HepG2 (cell line): ENCODE measurements around the gene GPN2. TPM values are rescaled to one million over a fixed set of nuclear protein-coding genes. Genes with fewer than 3 reads are reported as not detected.

Experiments
- AGO2 ChIP-seq: fragments of 200-400 bp; formaldehyde crosslinking; optimal IDR thresholded peaks from 2 replicates; pipeline ENCODE3; 2017; ENCODE audit warnings: mild to moderate bottlenecking, low read depth, low read length, moderate library complexity
- ARNTL ChIP-seq: sonication (generic); formaldehyde crosslinking; IDR thresholded peaks from 2 replicates; pipeline ENCODE4 v1.4.0; 2020; ENCODE audit warnings: mild to moderate bottlenecking, missing genetic modification reagents
- DMAP1 ChIP-seq: IDR thresholded peaks from 2 replicates; pipeline ENCODE4 v1.6.1; 2016
- GABPB1 ChIP-seq: IDR thresholded peaks from 2 replicates; pipeline ENCODE4 v1.6.1; 2016; ENCODE audit warnings: mild to moderate bottlenecking, missing genetic modification reagents, moderate library complexity, missing compliant biosample characterization
- GATA4 ChIP-seq: sonication (generic); IDR thresholded peaks from 2 replicates; pipeline ENCODE4 v1.6.1; 2016; ENCODE audit warnings: antibody characterized with exemption, low read depth, borderline replicate concordance
- HDAC2 ChIP-seq: sonication (generic); formaldehyde crosslinking; IDR thresholded peaks from 2 replicates; pipeline ENCODE4 v1.4.0; 2020; ENCODE audit warnings: missing genetic modification reagents
- HNF4G ChIP-seq, 2 experiments: sonication (generic) in 1 of 2; formaldehyde crosslinking in 1 of 2; IDR thresholded peaks; 2 replicates each; pipeline versions ENCODE4 v1.4.0 to v1.6.1; 2011 to 2020; ENCODE audit warnings: borderline replicate concordance in 2 of 2, low read depth in 2 of 2, mild to moderate bottlenecking in 2 of 2, low read length in 1 of 2, missing genetic modification reagents in 1 of 2, moderate library complexity in 1 of 2
- KDM1A ChIP-seq: IDR thresholded peaks from 2 replicates; pipeline ENCODE4 v1.6.1; 2016; ENCODE audit warnings: missing compliant biosample characterization
- MBNL3 ChIP-seq: fragments of 250-450 bp; sonication (Bioruptor Pico); conservative IDR thresholded peaks from 2 replicates; pipeline ENCODE4 v1.8.0; 2022; ENCODE audit warnings: mild to moderate bottlenecking, inconsistent platforms
- NONO ChIP-seq, 2 experiments: fragments of 450-650 bp in 1 of 2; sonication (generic) in 1 of 2; formaldehyde crosslinking in 1 of 2; IDR thresholded peaks in 1 of 2; conservative IDR thresholded peaks in 1 of 2; 2 replicates each; pipeline versions ENCODE4 v1.6.1 to v1.8.0; 2017 to 2022; ENCODE audit warnings: mild to moderate bottlenecking in 1 of 2, missing genetic modification reagents in 1 of 2, moderate library complexity in 1 of 2
- PRPF4 ChIP-seq: fragments of 200-400 bp; formaldehyde crosslinking; IDR thresholded peaks from 2 replicates; pipeline ENCODE4 v1.6.1; 2016; ENCODE audit warnings: low read length, low read depth; ENCODE audit not compliant: poor library complexity, severe bottlenecking
- THRA ChIP-seq: sonication (generic); formaldehyde crosslinking; IDR thresholded peaks from 2 replicates; pipeline ENCODE4 v1.4.0; 2020; ENCODE audit warnings: missing genetic modification reagents, borderline replicate concordance
- ZSCAN25 ChIP-seq: sonication (generic); formaldehyde crosslinking; IDR thresholded peaks from 2 replicates; pipeline ENCODE4 v1.8.0; 2022; ENCODE audit warnings: mild to moderate bottlenecking, missing genetic modification reagents
- polyA plus RNA-seq, 8 experiments: library from polyadenylated mRNA; depleted of rRNA in 3 of 8; stranded (reverse) in 7 of 8; unstranded in 1 of 8; fragments of >200 nt; fragmentation: Illumina TruSeq in 4 of 8; extraction: Trizol in 4 of 8; gene quantifications; 2 replicates each; pipeline versions ENCODE4 v1.2.1 to v1.2.3, GENCODE V29; 2011 to 2016; ENCODE audit warnings: low read depth in 4 of 8, missing spikeins in 1 of 8, mixed read lengths in 1 of 8; ENCODE audit not compliant: insufficient read depth in 1 of 8
- total RNA-seq, 5 experiments: library from RNA; depleted of rRNA; stranded (reverse); fragments of >200 nt; fragmentation: Illumina TruSeq; extraction: Trizol; gene quantifications; 2 replicates each; pipeline ENCODE4 v1.2.3, GENCODE V29; 2016; ENCODE audit warnings: low read depth in 1 of 5
- TF ChIP-seq, protein P1 (sequence below): sonication (generic); formaldehyde crosslinking; IDR thresholded peaks from 2 replicates; pipeline ENCODE4 v1.8.1; 2023; ENCODE audit warnings: mild to moderate bottlenecking, moderate library complexity, missing genetic modification reagents
- TF ChIP-seq, protein P2 (sequence below): IDR thresholded peaks from 2 replicates; pipeline ENCODE4 v1.6.1; 2016; ENCODE audit warnings: low read depth, missing genetic modification reagents, missing compliant biosample characterization
- TF ChIP-seq, protein P3 (sequence below): sonication (generic); formaldehyde crosslinking; IDR thresholded peaks from 2 replicates; pipeline ENCODE4 v1.9.0; 2022; ENCODE audit warnings: missing genetic modification reagents, mild to moderate bottlenecking, borderline replicate concordance
- TF ChIP-seq, protein P4 (sequence below): IDR thresholded peaks from 2 replicates; pipeline ENCODE4 v1.6.1; 2016; ENCODE audit warnings: mild to moderate bottlenecking, missing biosample characterization, missing genetic modification reagents

GPN2 gene
- total and polyA plus RNA-seq, 2 of the 13 experiments (the other 11 are each of a cell fraction or from before 2014, with no cell fraction given) = 19.3 to 38.9 TPM

DNA sequence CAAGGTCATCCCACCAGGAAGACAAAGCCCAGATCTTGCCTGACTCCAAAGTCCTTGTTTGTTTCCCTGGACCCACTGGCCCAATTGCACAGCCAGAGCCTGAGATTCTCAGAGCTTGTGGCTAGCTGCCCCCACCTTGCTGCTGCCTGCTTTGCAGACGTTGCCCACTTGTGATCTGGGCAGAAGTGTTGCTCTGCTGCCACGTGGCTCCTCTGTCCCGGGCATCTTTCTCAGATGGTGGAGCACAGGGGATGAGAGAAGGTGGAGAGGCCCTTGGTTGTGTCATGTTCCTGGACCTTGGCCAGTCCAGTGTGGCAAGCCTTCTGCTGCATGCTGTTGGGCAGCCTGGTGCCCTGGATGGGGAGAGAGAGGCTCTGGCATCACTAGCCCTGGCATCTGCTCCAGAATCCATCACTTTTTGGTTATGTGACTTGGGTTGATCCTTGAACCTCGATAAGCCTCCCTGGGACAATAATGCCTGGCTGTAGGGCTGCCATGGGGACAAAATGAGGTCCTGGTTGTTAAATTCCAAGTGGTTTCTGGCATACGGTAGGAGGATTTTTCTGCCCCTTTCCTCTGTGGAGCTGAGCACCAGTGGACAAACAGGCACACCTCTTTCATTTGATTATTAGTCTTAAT is 25.2 kb upstream of the GPN2 start (continued):
- peak; percentile 20; the same call in 1 of the 2 replicates for TF ChIP-seq THRA (CRISPR knock-in tag)
- TF ChIP-seq HDAC2 (CRISPR knock-in tag) = peak; percentile 43; the same call in 1 of the 2 replicates
- TF ChIP-seq, protein P1, sequence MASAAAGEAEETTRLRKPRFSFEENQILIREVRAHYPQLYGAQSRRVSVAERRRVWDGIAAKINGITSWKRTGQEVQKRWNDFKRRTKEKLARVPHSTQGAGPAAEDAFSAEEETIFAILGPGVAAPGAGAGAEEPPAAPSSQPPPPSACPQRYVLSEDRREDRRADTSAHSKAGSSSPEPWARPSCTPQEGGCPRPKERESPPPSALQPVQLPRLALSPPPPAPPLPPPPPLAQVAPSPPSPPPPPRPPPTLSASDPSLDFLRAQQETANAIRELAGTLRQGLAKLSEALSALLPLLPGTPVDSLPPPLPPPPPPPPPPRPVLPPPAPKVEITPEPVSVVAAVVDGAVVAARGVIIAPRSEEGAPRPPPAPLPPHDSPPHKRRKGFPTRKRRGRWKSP (CRISPR knock-in tag) = 0 out of 2 replicates have a peak, but pooled peaks have one; percentile 19
- peak; percentile 31; the same call in 1 of the 2 replicates for TF ChIP-seq ARNTL (CRISPR knock-in tag)
- peak; percentile 78 for TF ChIP-seq HNF4G (IDR thresholded peaks at IDR 0.05; ENCODE audit: borderline replicate concordance, low read depth, low read length)
- TF ChIP-seq HNF4G (CRISPR knock-in tag; IDR thresholded peaks at IDR 0.05; ENCODE audit: borderline replicate concordance, low read depth) = no peak; the same call in 1 of the 2 replicates
- TF ChIP-seq MBNL3 = no peak
- TF ChIP-seq KDM1A (CRISPR knock-in tag) = 0 out of 2 replicates have a peak, but pooled peaks have one; percentile 47
- TF ChIP-seq GABPB1 (CRISPR knock-in tag) = 0 out of 2 replicates have a peak, but pooled peaks have one; percentile 26
- TF ChIP-seq NONO (IDR thresholded peaks at IDR 0.05) = no peak
- TF ChIP-seq NONO (CRISPR knock-in tag; conservative IDR thresholded peaks at IDR 0.05) = 0 out of 2 replicates have a peak, but pooled peaks have one; percentile 42
- no peak for TF ChIP-seq AGO2
- TF ChIP-seq ZSCAN25 (CRISPR knock-in tag) = no peak
- peak; percentile 58; the same call in 1 of the 2 replicates for TF ChIP-seq DMAP1 (CRISPR knock-in tag)
- TF ChIP-seq, protein P2, sequence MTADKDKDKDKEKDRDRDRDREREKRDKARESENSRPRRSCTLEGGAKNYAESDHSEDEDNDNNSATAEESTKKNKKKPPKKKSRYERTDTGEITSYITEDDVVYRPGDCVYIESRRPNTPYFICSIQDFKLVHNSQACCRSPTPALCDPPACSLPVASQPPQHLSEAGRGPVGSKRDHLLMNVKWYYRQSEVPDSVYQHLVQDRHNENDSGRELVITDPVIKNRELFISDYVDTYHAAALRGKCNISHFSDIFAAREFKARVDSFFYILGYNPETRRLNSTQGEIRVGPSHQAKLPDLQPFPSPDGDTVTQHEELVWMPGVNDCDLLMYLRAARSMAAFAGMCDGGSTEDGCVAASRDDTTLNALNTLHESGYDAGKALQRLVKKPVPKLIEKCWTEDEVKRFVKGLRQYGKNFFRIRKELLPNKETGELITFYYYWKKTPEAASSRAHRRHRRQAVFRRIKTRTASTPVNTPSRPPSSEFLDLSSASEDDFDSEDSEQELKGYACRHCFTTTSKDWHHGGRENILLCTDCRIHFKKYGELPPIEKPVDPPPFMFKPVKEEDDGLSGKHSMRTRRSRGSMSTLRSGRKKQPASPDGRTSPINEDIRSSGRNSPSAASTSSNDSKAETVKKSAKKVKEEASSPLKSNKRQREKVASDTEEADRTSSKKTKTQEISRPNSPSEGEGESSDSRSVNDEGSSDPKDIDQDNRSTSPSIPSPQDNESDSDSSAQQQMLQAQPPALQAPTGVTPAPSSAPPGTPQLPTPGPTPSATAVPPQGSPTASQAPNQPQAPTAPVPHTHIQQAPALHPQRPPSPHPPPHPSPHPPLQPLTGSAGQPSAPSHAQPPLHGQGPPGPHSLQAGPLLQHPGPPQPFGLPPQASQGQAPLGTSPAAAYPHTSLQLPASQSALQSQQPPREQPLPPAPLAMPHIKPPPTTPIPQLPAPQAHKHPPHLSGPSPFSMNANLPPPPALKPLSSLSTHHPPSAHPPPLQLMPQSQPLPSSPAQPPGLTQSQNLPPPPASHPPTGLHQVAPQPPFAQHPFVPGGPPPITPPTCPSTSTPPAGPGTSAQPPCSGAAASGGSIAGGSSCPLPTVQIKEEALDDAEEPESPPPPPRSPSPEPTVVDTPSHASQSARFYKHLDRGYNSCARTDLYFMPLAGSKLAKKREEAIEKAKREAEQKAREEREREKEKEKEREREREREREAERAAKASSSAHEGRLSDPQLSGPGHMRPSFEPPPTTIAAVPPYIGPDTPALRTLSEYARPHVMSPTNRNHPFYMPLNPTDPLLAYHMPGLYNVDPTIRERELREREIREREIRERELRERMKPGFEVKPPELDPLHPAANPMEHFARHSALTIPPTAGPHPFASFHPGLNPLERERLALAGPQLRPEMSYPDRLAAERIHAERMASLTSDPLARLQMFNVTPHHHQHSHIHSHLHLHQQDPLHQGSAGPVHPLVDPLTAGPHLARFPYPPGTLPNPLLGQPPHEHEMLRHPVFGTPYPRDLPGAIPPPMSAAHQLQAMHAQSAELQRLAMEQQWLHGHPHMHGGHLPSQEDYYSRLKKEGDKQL (CRISPR knock-in tag) = 0 out of 2 replicates have a peak, but pooled peaks have one; percentile 8
- TF ChIP-seq, protein P3, sequence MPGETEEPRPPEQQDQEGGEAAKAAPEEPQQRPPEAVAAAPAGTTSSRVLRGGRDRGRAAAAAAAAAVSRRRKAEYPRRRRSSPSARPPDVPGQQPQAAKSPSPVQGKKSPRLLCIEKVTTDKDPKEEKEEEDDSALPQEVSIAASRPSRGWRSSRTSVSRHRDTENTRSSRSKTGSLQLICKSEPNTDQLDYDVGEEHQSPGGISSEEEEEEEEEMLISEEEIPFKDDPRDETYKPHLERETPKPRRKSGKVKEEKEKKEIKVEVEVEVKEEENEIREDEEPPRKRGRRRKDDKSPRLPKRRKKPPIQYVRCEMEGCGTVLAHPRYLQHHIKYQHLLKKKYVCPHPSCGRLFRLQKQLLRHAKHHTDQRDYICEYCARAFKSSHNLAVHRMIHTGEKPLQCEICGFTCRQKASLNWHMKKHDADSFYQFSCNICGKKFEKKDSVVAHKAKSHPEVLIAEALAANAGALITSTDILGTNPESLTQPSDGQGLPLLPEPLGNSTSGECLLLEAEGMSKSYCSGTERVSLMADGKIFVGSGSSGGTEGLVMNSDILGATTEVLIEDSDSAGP = 0 out of 2 replicates have a peak, but pooled peaks have one; percentile 21
- no peak for TF ChIP-seq PRPF4
- TF ChIP-seq, protein P4, sequence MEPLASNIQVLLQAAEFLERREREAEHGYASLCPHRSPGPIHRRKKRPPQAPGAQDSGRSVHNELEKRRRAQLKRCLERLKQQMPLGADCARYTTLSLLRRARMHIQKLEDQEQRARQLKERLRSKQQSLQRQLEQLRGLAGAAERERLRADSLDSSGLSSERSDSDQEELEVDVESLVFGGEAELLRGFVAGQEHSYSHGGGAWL = 0 out of 2 replicates have a peak, but pooled peaks have one; percentile 17
- 0 out of 2 replicates have a peak, but pooled peaks have one; percentile 16 for TF ChIP-seq GATA4
